AG10803 (cell line): ENCODE data around the gene MYBPC2.

Experiments used
- DNase-seq: peaks from one replicate; pipeline ENCODE4 v3.0.0; 2010; ENCODE audit warnings: low read depth
- H3K4me3 ChIP-seq: 2 replicates; pipeline ENCODE4 v1.5.1; 2011; ENCODE audit warnings: mild to moderate bottlenecking, low read length, control low read depth
- TF ChIP-seq, protein P1 (sequence below): conservative IDR thresholded peaks from 2 replicates; pipeline ENCODE4 v1.5.1; 2011; ENCODE audit warnings: mild to moderate bottlenecking, low read length, control low read depth, inconsistent platforms

Gene MYBPC2

DNA sequence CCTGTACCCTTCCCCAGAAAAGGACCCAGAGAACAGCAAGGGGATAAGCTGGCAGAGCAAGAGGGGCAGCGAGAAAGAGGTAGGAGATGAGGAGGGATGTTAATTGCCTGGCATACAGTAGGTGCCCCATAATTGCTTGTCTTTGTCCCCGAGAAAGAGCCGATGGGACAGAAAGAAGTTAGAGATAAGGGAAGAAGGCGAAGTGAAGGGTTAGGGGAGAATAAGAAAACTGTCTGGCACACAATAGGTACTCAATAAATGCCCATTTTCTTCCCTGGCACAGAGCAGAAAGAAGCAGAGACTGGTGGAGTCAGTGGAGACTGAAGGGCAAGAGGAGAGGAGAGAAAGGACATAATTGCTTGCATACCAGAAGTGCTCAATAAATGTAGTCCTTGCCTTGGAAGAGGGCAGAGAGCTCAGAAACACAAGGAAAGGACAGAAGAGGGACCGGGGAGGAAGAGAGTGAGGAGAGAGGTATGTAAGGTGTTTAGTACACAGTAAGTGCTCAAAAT lies 62.4 kb downstream of the MYBPC2 start:
- TF ChIP-seq, protein P1, sequence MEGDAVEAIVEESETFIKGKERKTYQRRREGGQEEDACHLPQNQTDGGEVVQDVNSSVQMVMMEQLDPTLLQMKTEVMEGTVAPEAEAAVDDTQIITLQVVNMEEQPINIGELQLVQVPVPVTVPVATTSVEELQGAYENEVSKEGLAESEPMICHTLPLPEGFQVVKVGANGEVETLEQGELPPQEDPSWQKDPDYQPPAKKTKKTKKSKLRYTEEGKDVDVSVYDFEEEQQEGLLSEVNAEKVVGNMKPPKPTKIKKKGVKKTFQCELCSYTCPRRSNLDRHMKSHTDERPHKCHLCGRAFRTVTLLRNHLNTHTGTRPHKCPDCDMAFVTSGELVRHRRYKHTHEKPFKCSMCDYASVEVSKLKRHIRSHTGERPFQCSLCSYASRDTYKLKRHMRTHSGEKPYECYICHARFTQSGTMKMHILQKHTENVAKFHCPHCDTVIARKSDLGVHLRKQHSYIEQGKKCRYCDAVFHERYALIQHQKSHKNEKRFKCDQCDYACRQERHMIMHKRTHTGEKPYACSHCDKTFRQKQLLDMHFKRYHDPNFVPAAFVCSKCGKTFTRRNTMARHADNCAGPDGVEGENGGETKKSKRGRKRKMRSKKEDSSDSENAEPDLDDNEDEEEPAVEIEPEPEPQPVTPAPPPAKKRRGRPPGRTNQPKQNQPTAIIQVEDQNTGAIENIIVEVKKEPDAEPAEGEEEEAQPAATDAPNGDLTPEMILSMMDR: no peak
- no peak overlapping the region for H3K4me3 ChIP-seq
- no peak for DNase-seq

DNA sequence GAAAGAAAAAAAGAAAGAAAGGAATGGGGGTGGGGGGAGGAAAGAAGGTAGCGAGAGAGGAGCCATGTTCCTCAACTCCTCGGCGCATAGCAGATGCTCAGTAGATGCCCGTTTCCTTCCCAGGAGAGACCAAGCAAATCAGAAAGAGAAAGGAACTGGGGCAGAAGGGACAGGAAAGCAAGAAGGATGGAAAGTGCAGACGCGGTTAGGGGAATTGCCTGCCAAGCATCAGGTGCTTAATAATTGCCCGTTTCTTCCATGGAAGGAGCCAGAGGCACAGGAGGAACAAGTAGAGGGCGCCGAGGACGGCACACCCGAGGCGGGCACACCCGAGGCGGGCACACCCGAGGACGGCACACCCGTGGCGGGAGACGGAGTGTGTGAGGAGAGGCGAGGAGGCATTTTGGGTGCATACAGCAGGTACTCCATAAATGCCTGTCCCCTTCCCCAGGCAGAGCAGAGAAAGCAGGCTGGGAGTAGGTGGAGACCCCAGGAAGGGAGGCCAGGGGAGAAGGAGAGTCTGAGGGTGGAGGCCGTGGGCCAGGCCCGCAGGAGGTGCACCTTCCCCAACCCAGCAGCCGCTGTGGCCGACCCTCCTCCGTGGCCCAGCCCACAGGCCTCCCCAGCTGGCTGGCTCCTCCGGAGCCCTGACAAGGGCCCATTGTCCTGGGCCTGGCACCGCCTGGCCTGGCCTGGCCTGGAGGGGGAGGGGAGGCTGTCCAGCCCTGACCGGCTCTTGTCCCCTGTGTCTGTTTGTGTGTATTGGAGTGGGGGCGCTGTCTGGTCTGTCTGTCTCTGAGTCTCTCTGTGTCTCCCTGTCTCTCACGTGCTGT lies 63.7 kb downstream of the MYBPC2 start:
- TF ChIP-seq, protein P1: no peak
- no peak overlapping the region for H3K4me3 ChIP-seq
- DNase-seq: no peak

DNA sequence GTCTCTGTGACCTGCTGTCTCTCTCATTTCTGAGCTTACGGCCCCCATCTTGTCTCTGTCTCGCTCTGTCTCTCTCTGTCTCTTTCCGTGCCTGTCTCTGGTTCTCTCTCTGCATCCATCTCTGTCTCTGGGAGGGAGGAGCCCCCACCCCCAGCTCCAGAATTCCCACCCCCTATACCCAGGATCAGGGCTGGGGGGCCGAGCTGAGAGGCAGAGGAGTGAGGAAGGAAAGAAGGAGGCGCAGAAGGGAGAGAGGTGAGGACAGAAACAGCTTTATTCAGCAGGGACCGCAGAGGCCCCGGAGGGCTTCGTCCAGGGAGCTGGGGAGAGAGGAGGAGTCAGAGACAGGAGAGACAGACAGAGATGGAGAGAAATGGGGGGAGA lies 64.3 kb downstream of the MYBPC2 start:
- TF ChIP-seq, protein P1: no peak
- no peak for DNase-seq
- H3K4me3 ChIP-seq: no peak overlapping the region

DNA sequence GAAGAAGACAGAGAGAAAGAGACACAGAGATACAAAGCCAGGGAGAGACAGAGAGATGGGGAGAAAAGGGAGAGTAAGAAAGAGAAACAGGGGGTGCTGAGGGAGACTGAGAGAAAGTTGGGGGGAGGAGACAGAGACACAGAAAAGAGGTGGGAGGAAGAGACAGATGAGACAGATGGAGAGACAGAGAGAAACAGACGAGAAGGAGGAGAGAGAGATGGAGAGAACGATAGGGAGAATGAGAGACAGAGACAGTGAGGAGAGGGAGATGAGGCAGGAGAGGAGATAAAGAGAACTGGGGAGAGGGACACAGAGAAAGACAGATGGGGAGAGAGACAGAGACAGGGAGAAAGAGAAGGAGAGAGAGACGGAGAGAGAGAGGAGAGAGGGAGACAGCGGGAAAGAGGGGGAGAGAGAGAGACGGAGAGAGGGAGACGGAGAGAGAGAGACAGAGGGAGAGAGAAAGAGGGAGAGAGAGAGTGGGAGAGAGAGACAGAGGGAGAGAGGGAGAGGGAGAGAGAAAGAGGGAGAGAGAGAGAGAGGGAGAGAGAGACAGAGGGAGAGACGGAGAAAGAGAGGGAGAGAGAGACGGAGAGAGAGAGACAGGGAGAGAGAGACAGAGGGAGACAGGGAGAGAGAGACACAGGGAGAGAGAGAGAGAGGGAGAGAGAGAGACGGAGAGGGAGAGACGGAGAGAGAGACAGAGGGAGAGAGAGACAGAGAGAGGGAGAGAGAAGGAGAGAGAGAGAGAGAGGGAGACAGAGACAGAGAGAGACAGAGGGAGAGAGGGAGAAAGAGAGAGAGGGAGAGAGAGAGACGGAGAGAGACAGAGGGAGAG lies 65.7 kb downstream of the MYBPC2 start:
- no peak for DNase-seq
- TF ChIP-seq, protein P1: no peak
- H3K4me3 ChIP-seq: no peak overlapping the region

DNA sequence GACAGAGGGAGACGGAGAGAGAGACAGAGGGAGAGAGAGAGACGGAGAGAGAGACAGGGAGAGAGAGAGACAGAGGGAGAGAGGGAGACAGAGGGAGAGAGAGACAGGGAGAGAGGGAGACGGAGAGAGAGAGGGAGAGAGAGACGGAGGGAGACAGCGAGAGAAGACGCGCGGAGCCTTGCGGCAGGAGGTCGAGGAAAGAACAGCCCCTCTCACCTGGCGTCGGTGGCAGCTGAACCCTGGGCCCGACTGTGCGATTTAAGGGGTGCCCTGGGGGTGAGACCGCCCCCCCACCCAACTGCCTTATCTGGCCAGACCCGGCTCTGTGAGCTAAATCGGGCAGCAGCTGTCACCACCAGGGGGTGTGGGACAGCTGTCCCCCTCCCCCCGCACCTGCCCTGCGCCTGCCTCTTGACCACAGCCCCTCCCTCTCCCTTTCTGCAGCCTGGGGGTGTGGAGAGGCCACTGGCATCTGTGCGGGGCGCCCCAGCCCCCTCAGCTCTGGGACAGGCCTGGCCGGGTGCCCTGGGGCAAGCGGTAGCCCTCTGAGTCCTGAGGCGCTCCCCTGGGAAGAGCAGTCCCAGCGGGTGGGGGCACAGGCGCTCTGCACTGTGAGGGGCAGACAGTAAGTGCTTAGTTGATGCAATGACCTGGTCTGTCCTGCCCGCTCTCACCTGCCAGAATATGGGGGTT lies 67.5 kb downstream of the MYBPC2 start:
- TF ChIP-seq, protein P1: no peak
- no peak for DNase-seq
- no peak overlapping the region for H3K4me3 ChIP-seq

DNA sequence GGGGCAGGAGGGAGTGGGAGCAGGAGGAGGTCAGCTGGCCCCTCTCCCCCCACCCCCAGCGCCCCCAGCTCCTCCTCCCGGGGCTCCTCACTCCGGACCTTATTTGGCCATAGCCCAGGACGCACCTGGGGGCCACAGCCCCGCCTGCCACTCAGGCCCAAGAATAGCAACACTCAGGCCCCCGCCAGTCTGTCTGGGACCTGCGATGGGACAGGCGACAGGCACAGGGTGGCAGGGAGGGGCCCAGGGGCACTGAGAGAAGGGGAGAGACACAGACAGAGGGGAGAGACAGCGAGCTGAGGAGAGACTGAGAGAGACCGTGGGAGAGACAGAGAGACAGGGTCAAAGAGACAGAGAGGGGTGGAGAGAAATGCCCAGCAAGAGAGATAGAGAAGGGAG lies 68.1 kb downstream of the MYBPC2 start:
- no peak for DNase-seq
- TF ChIP-seq, protein P1: no peak
- no peak overlapping the region for H3K4me3 ChIP-seq
